Kidney (tissue), 14 donors: Measurements from ENCODE around the gene PADI6. TPM values are rescaled to one million over a fixed set of nuclear protein-coding genes. Genes with fewer than 3 reads are reported as not detected.
A peak's percentile ranks its signal among the peaks of the same experiment; 100 is the strongest.

Source experiments
- DNase-seq, 5 donors: peaks; one replicate each; pipeline ENCODE4 v3.0.0-alpha.2; 2013 to 2020
- FAIRE-seq: peaks from 2 replicates; lab custom pipeline; 2012; peaks lifted over from hg19 to GRCh38; lab: Jason Lieb, UNC
- H3K27ac ChIP-seq, 2 donors: one replicate each; pipeline ENCODE4 v1.7.0; 2013; ENCODE audit warnings: low read depth in 2 of 2, low read length in 2 of 2, inconsistent platforms in 1 of 2
- H3K27me3 ChIP-seq: one replicate; pipeline ENCODE4 v1.7.1; 2013; ENCODE audit warnings: low read length, inconsistent platforms; ENCODE audit not compliant: control insufficient read depth, insufficient read depth
- H3K36me3 ChIP-seq, 3 donors: one replicate each; pipeline versions ENCODE4 v1.7.0 to v1.7.1; 2013; ENCODE audit warnings: low read length in 3 of 3, control low read depth in 1 of 3, inconsistent platforms in 1 of 3; ENCODE audit not compliant: insufficient read depth in 3 of 3, control insufficient read depth in 2 of 3
- H3K4me1 ChIP-seq, 3 donors: one replicate each; pipeline versions ENCODE4 v1.7.0 to v1.7.1; 2013; ENCODE audit warnings: low read length in 3 of 3, inconsistent platforms in 1 of 3, low read depth in 1 of 3; ENCODE audit not compliant: control insufficient read depth in 2 of 3, insufficient read depth in 2 of 3
- H3K4me3 ChIP-seq, 3 donors: one replicate each; pipeline versions ENCODE4 v1.7.0 to v1.8.1; 2013; ENCODE audit warnings: low read length in 3 of 3, control low read depth in 1 of 3, inconsistent platforms in 1 of 3
- H3K9ac ChIP-seq, 3 donors: one replicate each; pipeline versions ENCODE4 v1.7.0 to v1.7.1; 2013; ENCODE audit warnings: low read length in 3 of 3, control low read depth in 1 of 3, inconsistent platforms in 1 of 3
- H3K9me3 ChIP-seq, 3 donors: one replicate each; pipeline versions ENCODE4 v1.7.0 to v1.7.1; 2013; ENCODE audit warnings: low read length in 3 of 3, control low read depth in 1 of 3, inconsistent platforms in 1 of 3; ENCODE audit not compliant: control insufficient read depth in 2 of 3, insufficient read depth in 1 of 3
- CTCF ChIP-seq: IDR thresholded peaks from 3 replicates; pipeline ENCODE4 v1.5.1; 2012; ENCODE audit warnings: mild to moderate bottlenecking, moderate library complexity, borderline replicate concordance; ENCODE audit not compliant: insufficient read depth; ENCODE audit errors: extremely low read depth
- intact Hi-C: fragments of 100-400 bp; cut with DNase I; formaldehyde crosslinking; loops from one replicate; pipeline ENCODE4 v1.11.1; 2022
- polyA plus RNA-seq: library from polyadenylated mRNA; stranded (reverse); fragments of 350-450 nt; fragmentation: Illumina TruSeq; extraction: RNeasy Lipid Tissue Mini Kit (QIAGEN cat#74804); gene quantifications from one replicate; pipeline ENCODE4 v1.2.3, GENCODE V29; 2014; ENCODE audit warnings: low read depth, low replicate concordance; ENCODE audit not compliant: insufficient read depth
- total RNA-seq: library from RNA; stranded (reverse); fragmentation: NEBNext Ultra II Directional; extraction: Animal tissue kit (Norgen Biotek cat#: 25700); gene quantifications from one replicate; pipeline ENCODE4 v1.2.1, GENCODE V29; 2021
- donor health status: control.
- donor health status: control.
- donor health status: control.
- donor health status: control.
- donor health status: control.
- donor health status: DM: yes; HTN: yes; CAD: no.
- donor health status: Normal renal cell carcinoma (clear cell type).

The PADI6 gene
- total and polyA plus RNA-seq, 2 donors from 2014 or later: not detected

GRCh38 chr1:17375651-17376050 is 3.7 kb downstream of the PADI6 start:
- Histone ChIP-seq H3K9ac (no peak overlapping the region), H3K4me1 (no peaks in the 10 kb centered on the region), H3K36me3 (no peaks in the 10 kb centered on the region), H3K4me3 (no peak overlapping the region), H3K27ac (no peak overlapping the region), H3K27me3 (no peaks in the 10 kb centered on the region), H3K9me3 (no peaks in the 10 kb centered on the region)
- FAIRE-seq (no peak), DNase-seq (no peak)
- intact Hi-C loops: no loop called here
- no peak for TF ChIP-seq CTCF

GRCh38 chr1:17377325-17377953 is 5.4 kb downstream of the PADI6 start:
- no peak for TF ChIP-seq CTCF
- intact Hi-C loops: no loop called here
- no peaks in the 10 kb centered on the region for H3K27me3 ChIP-seq
- DNase-seq (peak in 2 of 5 donors; percentile 24 to 31), FAIRE-seq (no peak)
- no peaks in the 10 kb centered on the region for H3K4me1 ChIP-seq
- no peak overlapping the region for H3K9ac ChIP-seq
- no peak overlapping the region for H3K4me3 ChIP-seq
- H3K36me3 ChIP-seq: no peaks in the 10 kb centered on the region
- H3K27ac ChIP-seq: no peak overlapping the region
- no peaks in the 10 kb centered on the region for H3K9me3 ChIP-seq

- DNase-seq: no peak
- no peak for FAIRE-seq
- no peaks in the 10 kb centered on the region for H3K9me3 ChIP-seq
- no peaks in the 10 kb centered on the region for H3K27me3 ChIP-seq
- intact Hi-C loops: no loop called here
- H3K4me3 ChIP-seq: no peak overlapping the region
- no peaks in the 10 kb centered on the region for H3K36me3 ChIP-seq
- no peak overlapping the region for H3K9ac ChIP-seq
- TF ChIP-seq CTCF: no peak
- H3K27ac ChIP-seq: no peak overlapping the region
- H3K4me1 ChIP-seq: no peaks in the 10 kb centered on the region
These were observed 9.2 kb downstream of the PADI6 start for GRCh38 chr1:17381161-17381560.
